H9 (cell line): ENCODE results near the gene BRSK2. TPM values are rescaled to one million over a fixed set of nuclear protein-coding genes. Genes with fewer than 3 reads are reported as not detected.

Source experiments
- DNase-seq: peaks from one replicate; pipeline ENCODE4 v3.0.0-alpha.2; 2017
- H2AFZ ChIP-seq: one replicate; pipeline ENCODE4 v1.6.1; 2013; ENCODE audit warnings: mild to moderate bottlenecking, low read length, control low read depth, moderate library complexity
- H2AK5ac ChIP-seq: 2 replicates; pipeline ENCODE4 v1.6.1; 2013; ENCODE audit warnings: low read length, control low read depth, mixed read lengths; ENCODE audit not compliant: insufficient read length
- H2BK120ac ChIP-seq: one replicate; pipeline ENCODE4 v1.6.1; 2013; ENCODE audit warnings: low read depth, mild to moderate bottlenecking, low read length, control low read depth, inconsistent platforms; ENCODE audit not compliant: poor library complexity, severe bottlenecking
- H2BK12ac ChIP-seq: 2 replicates; pipeline ENCODE4 v1.6.1; 2013; ENCODE audit warnings: low read length, control low read depth, mixed read lengths, low read depth; ENCODE audit not compliant: insufficient read length
- H2BK15ac ChIP-seq: 2 replicates; pipeline ENCODE4 v1.6.1; 2013; ENCODE audit warnings: low read depth, low read length, control low read depth
- H2BK20ac ChIP-seq: one replicate; pipeline ENCODE4 v1.6.1; 2013; ENCODE audit warnings: low read depth, mild to moderate bottlenecking, low read length, control low read depth, inconsistent platforms; ENCODE audit not compliant: poor library complexity, severe bottlenecking
- H2BK5ac ChIP-seq: 2 replicates; pipeline ENCODE4 v1.6.1; 2013; ENCODE audit warnings: low read length, control low read depth, mixed read lengths; ENCODE audit not compliant: insufficient read length
- H3K14ac ChIP-seq: 2 replicates; pipeline ENCODE4 v1.6.1; 2013; ENCODE audit warnings: low read length, control low read depth; ENCODE audit not compliant: insufficient read depth
- H3K18ac ChIP-seq: 2 replicates; pipeline ENCODE4 v1.6.1; 2013; ENCODE audit warnings: low read depth, mild to moderate bottlenecking, mixed read lengths, low read length, control low read depth; ENCODE audit not compliant: insufficient read length
- H3K23ac ChIP-seq: 2 replicates; pipeline ENCODE4 v1.6.1; 2013; ENCODE audit warnings: low read length, control low read depth, mixed read lengths, low read depth; ENCODE audit not compliant: insufficient read length
- H3K23me2 ChIP-seq: 2 replicates; pipeline ENCODE4 v1.6.1; 2013; ENCODE audit warnings: low read depth, mild to moderate bottlenecking, mixed read lengths, low read length, control low read depth; ENCODE audit not compliant: insufficient read length, poor library complexity, severe bottlenecking
- H3K27ac ChIP-seq: 2 replicates; pipeline ENCODE4 v1.5.1; 2013; ENCODE audit warnings: low read length, control low read depth, mixed read lengths, low read depth; ENCODE audit not compliant: insufficient read length
- H3K27me3 ChIP-seq: 2 replicates; pipeline ENCODE4 v1.6.1; 2013; ENCODE audit warnings: low read length, control low read depth, inconsistent platforms; ENCODE audit not compliant: insufficient read depth
- H3K4ac ChIP-seq: 2 replicates; pipeline ENCODE4 v1.6.1; 2013; ENCODE audit warnings: low read depth, mild to moderate bottlenecking, control low read depth, inconsistent platforms, low read length, moderate library complexity
- H3K4me1 ChIP-seq: 2 replicates; pipeline ENCODE4 v1.6.1; 2013; ENCODE audit warnings: low read length, control low read depth, inconsistent platforms; ENCODE audit not compliant: insufficient read depth
- H3K4me2 ChIP-seq: 2 replicates; pipeline ENCODE4 v1.6.1; 2013; ENCODE audit warnings: low read length, control low read depth, mixed read lengths; ENCODE audit not compliant: insufficient read length, insufficient read depth
- H3K56ac ChIP-seq: 2 replicates; pipeline ENCODE4 v1.6.1; 2013; ENCODE audit warnings: low read depth, mild to moderate bottlenecking, mixed read lengths, low read length, control low read depth; ENCODE audit not compliant: insufficient read length
- H3K79me1 ChIP-seq: 2 replicates; pipeline ENCODE4 v1.6.1; 2013; ENCODE audit warnings: low read depth, mild to moderate bottlenecking, moderate library complexity, low read length, control low read depth, inconsistent platforms; ENCODE audit not compliant: insufficient read depth, poor library complexity, severe bottlenecking
- H3K79me2 ChIP-seq: 2 replicates; pipeline ENCODE4 v1.6.1; 2013; ENCODE audit warnings: low read length, control low read depth, inconsistent platforms; ENCODE audit not compliant: insufficient read depth
- H3K9ac ChIP-seq: 2 replicates; pipeline ENCODE4 v1.6.1; 2013; ENCODE audit warnings: low read length, control low read depth, mixed read lengths; ENCODE audit not compliant: insufficient read length; ENCODE audit errors: extremely low read depth
- H3K9me3 ChIP-seq: one replicate; pipeline ENCODE4 v1.6.1; 2013; ENCODE audit warnings: low read depth, low read length, inconsistent platforms; ENCODE audit not compliant: control insufficient read depth
- H3T11ph ChIP-seq: one replicate; pipeline ENCODE4 v1.6.1; 2013; ENCODE audit warnings: mild to moderate bottlenecking, low read length, control low read depth, inconsistent platforms
- H4K20me1 ChIP-seq: one replicate; pipeline ENCODE4 v1.6.1; 2013; ENCODE audit not compliant: control insufficient read depth, insufficient read length, insufficient read depth
- H4K5ac ChIP-seq: 2 replicates; pipeline ENCODE4 v1.6.1; 2013; ENCODE audit warnings: low read depth, mild to moderate bottlenecking, mixed read lengths, low read length, control low read depth; ENCODE audit not compliant: insufficient read length
- H4K8ac ChIP-seq: replicated peaks from 2 replicates; pipeline ENCODE4 v1.6.1; 2013; ENCODE audit warnings: low read length, control low read depth, mixed read lengths, low read depth; ENCODE audit not compliant: insufficient read length
- H4K91ac ChIP-seq: 2 replicates; pipeline ENCODE4 v1.6.1; 2013; ENCODE audit warnings: low read depth, mild to moderate bottlenecking, moderate library complexity, mixed read lengths, low read length, control low read depth; ENCODE audit not compliant: insufficient read length
- H3K27ac Mint-ChIP-seq, 3 experiments: 2 replicates in 2 of 3; 3 replicates in 1 of 3; pipeline ENCODE4 v1.8.0; 2020 to 2021; ENCODE audit warnings: mixed read lengths in 3 of 3, mild to moderate bottlenecking in 1 of 3, moderate library complexity in 1 of 3
- H3K27me3 Mint-ChIP-seq: 2 replicates; pipeline ENCODE4 v1.8.0; 2021; ENCODE audit warnings: low read depth, mild to moderate bottlenecking, moderate library complexity, mixed read lengths
- H3K36me3 Mint-ChIP-seq, 3 experiments: 2 replicates in 2 of 3; 3 replicates in 1 of 3; pipeline ENCODE4 v1.8.0; 2020 to 2021; ENCODE audit warnings: low read depth in 3 of 3, mixed read lengths in 3 of 3; ENCODE audit not compliant: insufficient read depth in 1 of 3
- H3K4me1 Mint-ChIP-seq, 2 experiments: 2 replicates each; pipeline ENCODE4 v1.8.0; 2020; ENCODE audit warnings: mixed read lengths in 2 of 2
- H3K4me3 Mint-ChIP-seq, 2 experiments: 2 replicates in 1 of 2; 3 replicates in 1 of 2; pipeline ENCODE4 v1.8.0; 2020 to 2021; ENCODE audit warnings: mild to moderate bottlenecking in 2 of 2, mixed read lengths in 2 of 2, moderate library complexity in 1 of 2
- H3K9me3 Mint-ChIP-seq, 2 experiments: 2 replicates in 1 of 2; 3 replicates in 1 of 2; pipeline ENCODE4 v1.8.0; 2020; ENCODE audit warnings: mild to moderate bottlenecking in 2 of 2, mixed read lengths in 2 of 2, moderate library complexity in 1 of 2
- WGBS: extraction: QIAGEN DNeasy Blood & Tissue Kit; methylation state at CpG from one replicate; pipeline ENCODE4 v1.1.7; 2013; ENCODE audit warnings: missing lambda C conversion rate, low lambda C conversion rate, mixed read lengths; ENCODE audit not compliant: insufficient read length; ENCODE audit errors: extremely low coverage; 5-methylcytosine and 5-hydroxymethylcytosine counted together
- total RNA-seq: library from RNA; stranded (reverse); gene quantifications from 2 replicates; pipeline ENCODE4 v1.2.1, GENCODE V29; 2021
- TF ChIP-seq, protein P1 (sequence below): fragments of 200-600 bp; sonication (generic); conservative IDR thresholded peaks from 3 replicates; pipeline ENCODE4 v1.8.0; 2021; ENCODE audit warnings: antibody characterized with exemption, mild to moderate bottlenecking

Gene BRSK2
- total RNA-seq, 1 experiment from 2014 or later: 28.4 TPM

GRCh38 chr11:1375955-1376258, 13.8 kb upstream of the BRSK2 start:
- Histone ChIP-seq H2BK120ac (no peak overlapping the region), H3K14ac (no peak overlapping the region), H3K27ac (no peak overlapping the region), H3K23ac (no peak overlapping the region), H3K23me2 (no peaks in the 10 kb centered on the region), H2BK20ac (no peak overlapping the region), H3K9ac (no peak overlapping the region), H3K27me3 (no peaks in the 10 kb centered on the region), H4K91ac (no peak overlapping the region), H3K56ac (no peak overlapping the region), H3K79me2 (no peaks in the 10 kb centered on the region), H3K79me1 (no peaks in the 10 kb centered on the region), H3K18ac (no peak overlapping the region), H3K4me1 (no peaks in the 10 kb centered on the region), H2AK5ac (no peak overlapping the region), H2BK12ac (no peak overlapping the region), H4K20me1 (no peaks in the 10 kb centered on the region), H4K8ac (no peak overlapping the region), H2BK15ac (no peak overlapping the region), H2BK5ac (no peak overlapping the region), H3K4ac (no peak overlapping the region), H4K5ac (no peak overlapping the region), H3K4me2 (no peak overlapping the region), H3K9me3 (no peaks in the 10 kb centered on the region), H3T11ph (no peak overlapping the region), H2AFZ (no peak overlapping the region)
- Mint-ChIP-seq H3K27me3 (peaks cover 21% of the 10 kb centered on the region), H3K4me1 (no peaks in the 10 kb centered on the region), H3K27ac (peak overlapping the region in 1 of 3 experiments; percentile 88; a peak in 2 of 7 replicates), H3K36me3 (no peaks in the 10 kb centered on the region), H3K9me3 (peaks cover 0 to 5% of the 10 kb centered on the region in 2 experiments; a peak in 3 of 5 replicates), H3K4me3 (no peak overlapping the region)
- no peak for DNase-seq
- no CpG with 5 or more reads among the region's 17 CpGs for WGBS
- TF ChIP-seq, protein P1, sequence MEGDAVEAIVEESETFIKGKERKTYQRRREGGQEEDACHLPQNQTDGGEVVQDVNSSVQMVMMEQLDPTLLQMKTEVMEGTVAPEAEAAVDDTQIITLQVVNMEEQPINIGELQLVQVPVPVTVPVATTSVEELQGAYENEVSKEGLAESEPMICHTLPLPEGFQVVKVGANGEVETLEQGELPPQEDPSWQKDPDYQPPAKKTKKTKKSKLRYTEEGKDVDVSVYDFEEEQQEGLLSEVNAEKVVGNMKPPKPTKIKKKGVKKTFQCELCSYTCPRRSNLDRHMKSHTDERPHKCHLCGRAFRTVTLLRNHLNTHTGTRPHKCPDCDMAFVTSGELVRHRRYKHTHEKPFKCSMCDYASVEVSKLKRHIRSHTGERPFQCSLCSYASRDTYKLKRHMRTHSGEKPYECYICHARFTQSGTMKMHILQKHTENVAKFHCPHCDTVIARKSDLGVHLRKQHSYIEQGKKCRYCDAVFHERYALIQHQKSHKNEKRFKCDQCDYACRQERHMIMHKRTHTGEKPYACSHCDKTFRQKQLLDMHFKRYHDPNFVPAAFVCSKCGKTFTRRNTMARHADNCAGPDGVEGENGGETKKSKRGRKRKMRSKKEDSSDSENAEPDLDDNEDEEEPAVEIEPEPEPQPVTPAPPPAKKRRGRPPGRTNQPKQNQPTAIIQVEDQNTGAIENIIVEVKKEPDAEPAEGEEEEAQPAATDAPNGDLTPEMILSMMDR: no peak
